HG03135 (cell line): ENCODE measurements around the gene CUEDC1.

Experiments used
- ATAC-seq: cut with Tn5 transposase; IDR thresholded peaks from one replicate; pipeline ENCODE4 v1.9.1; 2021; ENCODE audit warnings: mild to moderate bottlenecking, moderate library complexity; ENCODE audit not compliant: unreplicated experiment

The CUEDC1 gene

GRCh38 chr17:57900991-57901743 is 54.0 kb downstream of the CUEDC1 start:
- ATAC-seq = no peak

GRCh38 chr17:57899822-57900221 is 55.4 kb downstream of the CUEDC1 start:
- ATAC-seq = no peak

GRCh38 chr17:57899391-57899790 is 55.8 kb downstream of the CUEDC1 start:
- ATAC-seq = no peak

GRCh38 chr17:57898487-57899311 is 56.5 kb downstream of the CUEDC1 start:
- ATAC-seq = no peak

- no peak for ATAC-seq
Observed at GRCh38 chr17:57895382-57896060, 59.7 kb downstream of the CUEDC1 start.

- ATAC-seq = no peak
Observed at GRCh38 chr17:57894848-57895247, 60.4 kb downstream of the CUEDC1 start.

GRCh38 chr17:57892820-57893595 is 62.2 kb downstream of the CUEDC1 start:
- ATAC-seq = no peak

- no peak for ATAC-seq
Observed at GRCh38 chr17:57892146-57892819, 62.9 kb downstream of the CUEDC1 start.

GRCh38 chr17:57890857-57891232 is 64.4 kb downstream of the CUEDC1 start:
- no peak for ATAC-seq

GRCh38 chr17:57889892-57890856 is 65.0 kb downstream of the CUEDC1 start:
- ATAC-seq = no peak

- ATAC-seq = no peak
Observed at GRCh38 chr17:57889252-57889651, 66.0 kb downstream of the CUEDC1 start.

GRCh38 chr17:57888311-57889216 is 66.6 kb downstream of the CUEDC1 start:
- no peak for ATAC-seq

GRCh38 chr17:57887161-57887560 is 68.1 kb downstream of the CUEDC1 start:
- ATAC-seq = no peak

- no peak for ATAC-seq
Observed at GRCh38 chr17:57886020-57886419, 69.2 kb downstream of the CUEDC1 start.

- ATAC-seq = no peak
Observed at GRCh38 chr17:57885148-57885915, 69.9 kb downstream of the CUEDC1 start.

GRCh38 chr17:57881783-57882351 is 73.3 kb downstream of the CUEDC1 start:
- no peak for ATAC-seq

GRCh38 chr17:57881143-57881542 is 74.1 kb downstream of the CUEDC1 start:
- no peak for ATAC-seq
